K562 (cell line): Measurements from ENCODE around the gene BPIFB2. TPM values are rescaled to one million over a fixed set of nuclear protein-coding genes. Genes with fewer than 3 reads are reported as not detected.
A peak's percentile ranks its signal among the peaks of the same experiment; 100 is the strongest.

Experiments used
- ATAC-seq: fragments of 200-7000 bp; cut with Tn5 transposase; 3 replicates; pipeline ENCODE4 v1.9.1; 2020; ENCODE audit warnings: moderate library complexity
- BruUV-seq: library from RNA; stranded (reverse); fragments of 400-500 nt; replicated peaks from 2 replicates; lab custom pipeline; 2021; lab: Mats Ljungman, UMichigan
- CTCF ChIA-PET: fragments of 300-600 bp; formaldehyde crosslinking; extraction: SDS; loops from one replicate; lab custom pipeline; 2021; ENCODE audit warnings: low intra/inter-chr PET ratio; lab: Yijun Ruan, JAX
- POLR2A ChIA-PET: fragments of 300-600, 350-650 bp; sonication (Branson Sonifier 250); formaldehyde crosslinking; extraction: SDS; loops from one replicate; lab custom pipeline; 2021; ENCODE audit warnings: antibody characterized with exemption, inconsistent platforms; lab: Yijun Ruan, JAX
- DNase-seq, 4 experiments: peaks; one replicate each; pipeline versions ENCODE4 v3.0.0 to v3.0.0-alpha.2; 2011 to 2018; ENCODE audit warnings: low spot score in 3 of 4, mixed read lengths in 3 of 4; ENCODE audit errors: extremely low read depth in 1 of 4
- FAIRE-seq: peaks from 2 replicates; lab custom pipeline; 2011; peaks lifted over from hg19 to GRCh38; lab: Jason Lieb, UNC
- H2AFZ ChIP-seq: 2 replicates; pipeline ENCODE4 v1.6.0; 2011; ENCODE audit warnings: low read depth, low read length, control low read depth, inconsistent platforms
- H3K27ac ChIP-seq: fragments of 200-600 bp; 3 replicates; pipeline ENCODE4 v1.8.0; 2011; ENCODE audit warnings: low read depth, mild to moderate bottlenecking, control low read depth, inconsistent platforms, low read length, moderate library complexity, mixed read lengths; ENCODE audit errors: extremely low read depth
- H3K27me3 ChIP-seq, 2 experiments: fragments of 300-600 bp in 1 of 2; 2 replicates in 1 of 2; 3 replicates in 1 of 2; pipeline versions ENCODE4 v1.6.0 to v1.8.0; 2011; ENCODE audit warnings: inconsistent platforms in 2 of 2, low read length in 2 of 2, mild to moderate bottlenecking in 1 of 2, mixed read lengths in 1 of 2, moderate library complexity in 1 of 2; ENCODE audit not compliant: control insufficient read depth in 2 of 2, insufficient read depth in 2 of 2
- H3K36me3 ChIP-seq: fragments of 300-600 bp; 3 replicates; pipeline ENCODE4 v1.8.0; 2011; ENCODE audit warnings: mild to moderate bottlenecking, low read length, inconsistent platforms; ENCODE audit not compliant: control insufficient read depth, insufficient read depth
- H3K4me1 ChIP-seq, 2 experiments: fragments of 200-600 bp in 1 of 2; replicated peaks in 1 of 2; 2 replicates in 1 of 2; 3 replicates in 1 of 2; pipeline versions ENCODE4 v1.5.1 to v1.8.0; 2011; ENCODE audit warnings: inconsistent platforms in 2 of 2, low read length in 2 of 2, mild to moderate bottlenecking in 1 of 2, mixed read lengths in 1 of 2, moderate library complexity in 1 of 2; ENCODE audit not compliant: control insufficient read depth in 2 of 2, insufficient read depth in 2 of 2
- H3K4me2 ChIP-seq: 2 replicates; pipeline ENCODE4 v1.6.1; 2011; ENCODE audit warnings: low read length, control low read depth, inconsistent platforms, mixed read lengths; ENCODE audit not compliant: insufficient read depth
- H3K4me3 ChIP-seq: fragments of 200-600 bp; sonication (generic), shearing (Covaris generic); 2 replicates; pipeline ENCODE4 v1.5.1; 2016; ENCODE audit warnings: control low read depth, inconsistent platforms
- H3K79me2 ChIP-seq: fragments of 200-600 bp; 3 replicates; pipeline ENCODE4 v1.8.0; 2011; ENCODE audit warnings: low read length, inconsistent platforms; ENCODE audit not compliant: control insufficient read depth, insufficient read depth
- H3K9ac ChIP-seq, 2 experiments: 2 replicates each; pipeline versions ENCODE4 v1.6.0 to v1.6.1; 2011; ENCODE audit warnings: low read depth in 2 of 2, low read length in 2 of 2, control low read depth in 1 of 2, inconsistent platforms in 1 of 2, mild to moderate bottlenecking in 1 of 2, mixed read lengths in 1 of 2; ENCODE audit not compliant: insufficient read depth in 1 of 2
- H3K9me1 ChIP-seq: one replicate; pipeline ENCODE4 v1.6.0; 2011; ENCODE audit warnings: inconsistent platforms, mild to moderate bottlenecking, low read length, moderate library complexity; ENCODE audit not compliant: control insufficient read depth, insufficient read depth
- H3K9me3 ChIP-seq: replicated peaks from 2 replicates; pipeline ENCODE4 v1.5.1; 2011; ENCODE audit warnings: low read depth, low read length, inconsistent platforms; ENCODE audit not compliant: control insufficient read depth, insufficient read depth
- H4K20me1 ChIP-seq: replicated peaks from 2 replicates; pipeline ENCODE4 v1.6.1; 2011; ENCODE audit warnings: low read length, inconsistent platforms, mixed read lengths; ENCODE audit not compliant: control insufficient read depth, insufficient read depth
- ETV5 ChIP-seq: sonication (generic); formaldehyde crosslinking; IDR thresholded peaks from 2 replicates; pipeline ENCODE4 v1.4.0; 2020; ENCODE audit warnings: low read depth, mild to moderate bottlenecking, missing genetic modification reagents
- FOSL1 ChIP-seq: fragments of 200-800 bp; sonication (Bioruptor generic); conservative IDR thresholded peaks from 2 replicates; pipeline ENCODE4 v1.6.1; 2016; ENCODE audit warnings: missing genetic modification characterization, missing compliant biosample characterization
- HMG20B ChIP-seq: fragments of 250-450 bp; sonication (Bioruptor Pico); IDR thresholded peaks from 2 replicates; pipeline ENCODE4 v1.5.0; 2021; ENCODE audit warnings: mild to moderate bottlenecking
- KLF1 ChIP-seq: fragments of 450-650 bp; IDR thresholded peaks from 2 replicates; pipeline ENCODE4 v1.6.1; 2016; ENCODE audit warnings: missing genetic modification characterization, missing compliant biosample characterization
- NRF1 ChIP-seq, 2 experiments: fragments of 450-650 bp; IDR thresholded peaks in 1 of 2; conservative IDR thresholded peaks in 1 of 2; 2 replicates each; pipeline ENCODE4 v1.6.1; 2014; ENCODE audit warnings: mild to moderate bottlenecking in 2 of 2
- SMARCA4 ChIP-seq: fragments of 450-650 bp; IDR thresholded peaks from 2 replicates; pipeline ENCODE4 v1.6.1; 2016
- TAF9B ChIP-seq: fragments of 450-650 bp; IDR thresholded peaks from 2 replicates; pipeline ENCODE4 v1.6.1; 2018; ENCODE audit warnings: mild to moderate bottlenecking; ENCODE audit not compliant: partially characterized antibody
- TBP ChIP-seq: optimal IDR thresholded peaks from 2 replicates; pipeline ENCODE3; 2011; ENCODE audit warnings: low read depth, low read length, improper control_type of control experiment
- ZFP36 ChIP-seq: fragments of 150-350 bp; IDR thresholded peaks from 2 replicates; pipeline ENCODE4 v1.6.1; 2018; ENCODE audit warnings: low read length, low read depth; ENCODE audit not compliant: partially characterized antibody
- ZNF212 ChIP-seq: fragments of 450-650 bp; formaldehyde crosslinking; IDR thresholded peaks from 2 replicates; pipeline ENCODE4 v1.4.0; 2020; ENCODE audit warnings: mild to moderate bottlenecking
- ZNF24 ChIP-seq: fragments of 450-650 bp; IDR thresholded peaks from 2 replicates; pipeline ENCODE4 v1.6.1; 2016
- ZNF280A ChIP-seq: fragments of 450-650 bp; IDR thresholded peaks from 2 replicates; pipeline ENCODE4 v1.6.1; 2018; ENCODE audit warnings: mild to moderate bottlenecking, low read depth; ENCODE audit not compliant: partially characterized antibody
- ZNF449 ChIP-seq: fragments of 250-450 bp; sonication (Bioruptor Pico); IDR thresholded peaks from 2 replicates; pipeline ENCODE4 v1.8.0; 2022; ENCODE audit warnings: moderate library complexity, mild to moderate bottlenecking, inconsistent platforms
- ZNF551 ChIP-seq: fragments of 250-450 bp; sonication (Bioruptor Pico); IDR thresholded peaks from 2 replicates; pipeline ENCODE4 v1.5.0; 2021; ENCODE audit warnings: mild to moderate bottlenecking, moderate library complexity
- ZNF785 ChIP-seq: fragments of 250-450 bp; sonication (Bioruptor Pico); IDR thresholded peaks from 2 replicates; pipeline ENCODE4 v1.4.0; 2020; ENCODE audit warnings: mild to moderate bottlenecking
- ZZZ3 ChIP-seq: fragments of 450-650 bp; IDR thresholded peaks from 2 replicates; pipeline ENCODE4 v1.6.1; 2016; ENCODE audit warnings: antibody characterized with exemption, mild to moderate bottlenecking, moderate library complexity
- WGBS: fragments of 100-300 bp; shearing (Covaris generic); methylation state at CpG from one replicate; pipeline ENCODE4 v1.1.6; 2016; ENCODE audit warnings: low coverage, mixed read lengths; ENCODE audit not compliant: insufficient coverage; ENCODE audit errors: missing lambda C conversion rate; 5-methylcytosine and 5-hydroxymethylcytosine counted together
- in situ Hi-C: fragments of 300-500 bp; cut with MboI; formaldehyde crosslinking; loops from 4 replicates; pipeline ENCODE4 v1.15.0; 2018; ENCODE audit warnings: inconsistent platforms, mixed read lengths
- intact Hi-C: fragments of 100-400 bp; cut with micrococcal nuclease; formaldehyde crosslinking; loops from 2 replicates; pipeline ENCODE4 v1.14.2; 2022
- polyA plus RNA-seq, 8 experiments: library from polyadenylated mRNA; depleted of rRNA in 4 of 8; stranded (reverse) in 5 of 8; unstranded in 3 of 8; fragments of >200 nt; fragmentation: Nextera tagmentation in 2 of 8; fragmentation: Illumina TruSeq in 1 of 8; extraction: Ambion mirVana in 2 of 8; extraction: Trizol in 1 of 8; gene quantifications; 2 replicates each; pipeline versions ENCODE4 v1.2.1 to v1.2.3, GENCODE V29; 2011 to 2014; ENCODE audit warnings: inconsistent platforms in 1 of 8, missing spikeins in 1 of 8
- total RNA-seq, 7 experiments: library from RNA; depleted of rRNA in 6 of 7; stranded (reverse); fragments of >200 nt in 6 of 7; fragmentation: Illumina TruSeq in 2 of 7; extraction: Trizol in 2 of 7; gene quantifications; 2 replicates each; pipeline versions ENCODE4 v1.2.1 to v1.2.3, GENCODE V29; 2011 to 2021; ENCODE audit warnings: low replicate concordance in 1 of 7

Gene BPIFB2
- total and polyA plus RNA-seq, 9 of the 15 experiments (the other 6 are each of a cell fraction or from before 2014, with no cell fraction given), result not detected

GRCh38 chr20:33030569-33030968, 23.1 kb downstream of the BPIFB2 start:
- ChIA-PET POLR2A (interaction anchor here (0.6 kb wide), 1 partner anchor 11 kb away, joined by 5 read pairs; no protein-coding TSS in a partner anchor), CTCF (no interaction called here)
- Histone ChIP-seq H3K9me3 (no peaks in the 10 kb centered on the region), H2AFZ (no peak overlapping the region), H3K27ac (no peak overlapping the region), H3K4me3 (no peak overlapping the region), H4K20me1 (no peaks in the 10 kb centered on the region), H3K9me1 (no peaks in the 10 kb centered on the region), H3K27me3 (peaks cover 0 to 22% of the 10 kb centered on the region in 2 experiments; a peak in 2 of 5 replicates), H3K36me3 (no peaks in the 10 kb centered on the region), H3K9ac (no peak overlapping the region), H3K79me2 (no peaks in the 10 kb centered on the region), H3K4me1 (peaks cover 0 to 3% of the 10 kb centered on the region in 2 experiments; a peak in 1 of 5 replicates), H3K4me2 (no peak overlapping the region)
- FAIRE-seq, result no peak
- BruUV-seq, result no TSS peak
- 2% methylated on average over 6 of the region's 6 CpGs for WGBS
- ATAC-seq, result no peak
- DNase-seq, result no peak
- in situ Hi-C loops, result no loop called here
- intact Hi-C loops, result no loop called here
- TF ChIP-seq TBP (no peak), SMARCA4 (no peak), ZFP36 (no peak), ZNF24 (peak; percentile 86)

- Histone ChIP-seq H4K20me1 (no peaks in the 10 kb centered on the region), H3K36me3 (no peaks in the 10 kb centered on the region), H3K4me1 (peaks cover 0 to 3% of the 10 kb centered on the region in 2 experiments; a peak in 1 of 5 replicates), H3K27me3 (peaks cover 0 to 31% of the 10 kb centered on the region in 2 experiments; a peak in 2 of 5 replicates), H3K9ac (no peak within 1 kb of the TSS), H3K27ac (no peak within 1 kb of the TSS), H3K79me2 (no peaks in the 10 kb centered on the region), H3K4me3 (no peak within 1 kb of the TSS), H2AFZ (no peak within 1 kb of the TSS), H3K9me1 (no peaks in the 10 kb centered on the region), H3K9me3 (no peaks in the 10 kb centered on the region), H3K4me2 (no peak within 1 kb of the TSS)
- CTCF ChIA-PET, result no interaction called here
- ATAC-seq (no peak), FAIRE-seq (no peak), DNase-seq (no peak)
- 0% methylated on average over 10 of the region's 10 CpGs for WGBS
- intact Hi-C loops (no loop called here), in situ Hi-C loops (no loop called here)
- BruUV-seq, result no TSS peak
- POLR2A ChIA-PET, result interaction anchor here (0.6 kb wide), 1 partner anchor 9 kb away, joined by 3 read pairs; no protein-coding TSS in a partner anchor
- TF ChIP-seq ZNF212, result no peak
- no peak for TF ChIP-seq ZNF449 (CRISPR knock-in tag)
- no peak for TF ChIP-seq ZNF785
- no peak for TF ChIP-seq ZNF280A
- no peak for TF ChIP-seq TAF9B
- no peak for TF ChIP-seq ETV5 (CRISPR knock-in tag)
- TF ChIP-seq ZNF551 (CRISPR knock-in tag), result no peak
- no peak for TF ChIP-seq NRF1 (conservative IDR thresholded peaks at IDR 0.05 in 1 of 2, IDR thresholded peaks at IDR 0.05 in 1 of 2)
- no peak for TF ChIP-seq KLF1 (tag)
- TF ChIP-seq ZZZ3, result no peak
- TF ChIP-seq HMG20B (CRISPR knock-in tag), result no peak
- no peak for TF ChIP-seq FOSL1 (tag)
Observed at GRCh38 chr20:33031531-33031930, 24.0 kb downstream of the BPIFB2 start, which contains the start of gene BPIFB6. BPIFB6 (plus strand) TSS chr20:33031648; CDS start chr20:33031648, 0 bp downstream.
